Stimulated activated CD8-positive, alpha-beta memory T cell treated with anti-CD3 and anti-CD28 coated beads, Interleukin-7, amount 100 ng/mL, for 4 hours (primary cell): ENCODE data around the gene NTRK3.

ENCODE experiments used
- DNase-seq, 2 donors: peaks; one replicate each; pipeline ENCODE4 v3.0.0-alpha.2; 2020; ENCODE audit warnings: low read depth in 2 of 2

Gene NTRK3

GRCh38 chr15:88120026-88120425 lies 136.5 kb downstream of the NTRK3 start:
- no peak for DNase-seq

DNA sequence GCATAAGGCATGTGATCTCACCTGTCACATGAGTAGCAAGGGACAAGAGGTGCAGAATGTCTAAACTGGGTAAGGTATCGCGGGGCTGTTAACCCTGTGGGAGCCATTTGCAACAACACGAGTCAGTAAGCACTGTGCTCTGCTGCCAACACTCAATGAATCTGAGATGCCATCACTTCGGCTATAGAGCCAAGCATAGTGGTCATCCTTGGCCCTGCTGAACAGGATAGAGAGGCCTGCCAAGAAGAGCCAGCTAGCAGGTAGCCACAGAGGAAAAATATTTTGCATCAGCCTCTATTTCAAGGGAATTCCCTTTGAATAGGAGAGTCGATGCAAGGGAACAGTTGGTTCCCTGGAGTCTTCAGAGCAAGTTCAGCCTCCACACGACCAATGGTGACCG lies 137.8 kb downstream of the NTRK3 start:
- no peak for DNase-seq

DNA sequence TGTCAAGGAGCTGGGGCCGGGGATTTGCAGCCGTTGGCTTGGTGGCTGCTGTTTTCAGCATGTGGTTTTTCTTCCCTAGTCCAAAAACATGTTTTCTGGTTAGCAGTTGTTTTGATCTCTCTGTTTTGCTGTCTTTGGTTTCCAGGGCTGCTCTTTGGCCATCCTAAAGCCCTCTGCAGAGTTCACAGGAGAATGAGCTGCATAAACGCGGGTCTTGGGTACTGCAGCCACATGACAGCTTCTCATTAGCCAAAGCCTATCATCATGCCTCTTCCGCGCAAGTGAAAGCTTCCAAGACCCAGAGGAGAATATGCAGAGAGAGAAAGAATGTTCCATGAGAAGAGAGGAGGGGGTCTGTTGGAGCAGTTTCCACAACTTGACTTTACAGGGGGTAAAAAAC lies 138.5 kb downstream of the NTRK3 start:
- no peak for DNase-seq

GRCh38 chr15:88115486-88116152 lies 140.9 kb downstream of the NTRK3 start:
- no peak for DNase-seq

DNA sequence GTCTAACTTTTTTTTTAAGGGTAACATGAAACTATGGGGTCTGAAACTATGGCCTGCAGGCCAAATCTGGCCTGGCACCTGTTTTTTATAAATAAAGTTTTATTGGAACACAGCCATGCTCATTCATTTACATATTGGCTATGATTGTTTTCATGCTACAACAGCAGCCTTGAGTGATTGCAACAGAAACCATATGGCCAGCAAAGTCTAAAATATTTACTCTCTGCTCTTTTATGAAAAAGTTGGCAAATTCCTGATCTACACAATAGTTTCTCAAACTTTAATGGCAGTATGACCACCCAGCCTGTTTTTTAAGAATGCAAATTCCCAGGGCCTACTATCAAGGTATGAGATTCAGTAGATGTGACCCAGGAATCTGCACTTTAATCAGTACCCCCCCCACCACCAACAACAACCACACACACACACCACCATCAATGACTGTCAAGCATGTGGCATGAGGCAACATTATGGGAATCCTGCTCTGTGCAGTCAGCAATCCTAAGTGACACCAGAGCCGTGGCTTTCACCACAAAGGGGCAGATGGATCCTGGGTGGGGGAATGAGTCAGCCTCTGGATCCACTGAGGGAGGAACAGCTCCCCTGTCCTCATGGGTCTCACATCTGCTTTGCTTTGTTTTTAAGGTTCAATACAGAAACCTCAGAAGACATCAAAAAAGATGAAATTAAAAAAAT lies 142.8 kb downstream of the NTRK3 start:
- no peak for DNase-seq

GRCh38 chr15:88108991-88109390 lies 147.5 kb downstream of the NTRK3 start:
- DNase-seq = no peak

DNA sequence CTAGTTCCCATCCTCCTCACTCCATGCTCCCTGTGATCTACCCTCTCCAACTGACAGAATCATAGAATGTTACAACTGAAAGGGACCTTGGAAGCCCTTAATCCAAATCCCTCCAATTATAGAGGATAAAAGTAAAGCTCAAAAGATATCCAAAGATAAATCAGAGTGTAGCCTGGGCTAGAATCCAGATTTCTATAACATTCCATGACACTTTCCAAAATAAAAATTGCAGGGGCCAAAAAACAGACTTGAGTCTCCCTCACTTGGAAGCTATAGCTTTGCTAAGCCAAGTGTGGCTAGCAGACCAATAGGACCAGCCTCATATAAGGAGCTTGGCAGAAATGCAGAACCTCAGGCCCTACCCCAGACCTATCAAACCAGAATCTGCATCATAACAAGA lies 148.1 kb downstream of the NTRK3 start:
- DNase-seq = no peak

DNA sequence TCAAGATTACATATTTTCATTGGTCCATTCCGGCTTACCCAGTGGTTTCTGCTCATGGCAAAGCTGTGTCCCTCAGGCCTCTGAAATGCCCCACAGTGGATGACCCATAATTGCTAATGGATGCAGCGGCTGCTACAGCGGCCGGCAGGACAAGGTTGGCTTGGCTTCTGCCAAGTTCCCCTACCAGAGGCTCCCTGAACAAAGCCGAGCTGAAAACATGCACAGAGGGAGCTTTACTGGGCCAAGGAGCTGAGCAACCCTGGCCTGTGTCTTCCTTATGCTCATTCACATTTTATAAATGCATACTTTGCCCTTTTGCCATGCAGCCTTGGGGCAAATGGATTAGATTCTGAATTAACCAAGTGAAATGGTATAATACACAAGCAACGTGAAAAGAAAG lies 150.5 kb downstream of the NTRK3 start:
- DNase-seq = no peak

- DNase-seq = no peak
Measured at GRCh38 chr15:88104357-88104756, 152.2 kb downstream of the NTRK3 start.

DNA sequence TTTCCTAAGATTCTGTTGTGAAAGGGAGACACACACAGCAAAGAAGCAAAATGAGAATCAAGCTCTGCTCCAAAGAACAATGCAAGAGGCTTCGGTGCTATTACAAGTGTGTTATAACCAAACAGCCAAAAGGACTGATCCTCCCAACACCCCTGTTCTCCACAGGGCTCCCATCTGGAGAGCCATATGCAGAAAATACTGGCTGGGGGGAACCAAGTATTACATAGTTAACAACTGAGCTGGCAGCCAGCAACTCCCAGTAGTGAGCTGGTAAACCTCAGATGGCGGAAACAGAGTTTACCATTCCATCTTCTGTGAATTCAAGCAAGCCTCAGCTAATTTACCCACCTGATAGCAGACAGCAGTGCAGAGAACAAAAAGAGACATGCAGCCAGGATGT lies 156.4 kb downstream of the NTRK3 start:
- DNase-seq = no peak

GRCh38 chr15:88098361-88098760 lies 158.2 kb downstream of the NTRK3 start:
- DNase-seq = no peak

GRCh38 chr15:88091444-88092016 lies 165.0 kb downstream of the NTRK3 start:
- DNase-seq = no peak

- no peak for DNase-seq
Measured at GRCh38 chr15:88090481-88091011, 166.0 kb downstream of the NTRK3 start.

GRCh38 chr15:88089731-88090130 lies 166.8 kb downstream of the NTRK3 start:
- no peak for DNase-seq

DNA sequence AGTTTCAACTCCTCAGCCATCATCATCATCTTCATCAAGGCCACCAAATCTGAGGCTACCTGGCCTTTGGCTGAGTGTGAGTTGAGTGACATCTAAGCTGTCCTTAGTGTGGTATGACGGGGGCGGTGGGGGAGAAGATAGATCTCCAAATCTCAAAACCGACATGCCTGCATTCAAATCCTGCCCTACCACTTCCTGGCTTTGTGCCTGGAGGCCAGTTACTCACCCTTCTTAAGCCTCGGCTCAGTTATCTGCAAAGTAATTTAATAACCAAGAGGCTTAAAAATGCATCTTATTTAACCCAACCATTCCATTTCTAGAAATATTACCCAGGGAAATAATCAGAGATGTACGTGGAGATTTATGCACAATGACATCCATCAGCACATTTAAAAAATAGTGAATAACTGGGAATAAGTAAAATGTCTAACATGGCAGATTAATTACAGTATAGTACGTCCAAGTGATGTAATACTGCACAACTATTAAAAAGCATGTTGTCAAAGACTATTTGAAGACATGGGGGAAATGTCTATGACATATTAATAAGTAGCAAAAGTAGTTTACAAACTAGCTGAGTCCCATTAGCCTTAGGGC lies 167.4 kb downstream of the NTRK3 start:
- no peak for DNase-seq

- DNase-seq = no peak
Measured at GRCh38 chr15:88083811-88084760, 172.5 kb downstream of the NTRK3 start.

DNA sequence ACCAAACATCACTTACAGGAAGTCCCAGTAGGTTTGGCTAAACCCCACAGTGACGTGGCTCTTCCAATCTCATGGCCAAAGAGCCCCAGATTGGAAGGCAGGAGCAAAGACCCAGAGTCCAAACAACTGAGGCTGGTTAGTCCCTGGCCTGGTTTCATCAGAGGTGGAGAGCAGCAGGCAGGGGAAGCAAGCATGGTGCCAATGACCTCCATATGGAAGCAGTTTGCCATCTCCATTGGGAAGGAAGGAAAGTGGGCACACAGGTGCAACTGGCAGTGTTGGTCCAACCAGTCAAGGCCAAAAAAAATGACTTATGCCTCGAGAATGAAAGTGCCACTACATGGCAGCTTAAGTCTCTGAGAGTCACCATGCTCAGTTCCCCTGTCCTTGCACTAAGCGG lies 175.9 kb downstream of the NTRK3 start:
- DNase-seq = no peak

DNA sequence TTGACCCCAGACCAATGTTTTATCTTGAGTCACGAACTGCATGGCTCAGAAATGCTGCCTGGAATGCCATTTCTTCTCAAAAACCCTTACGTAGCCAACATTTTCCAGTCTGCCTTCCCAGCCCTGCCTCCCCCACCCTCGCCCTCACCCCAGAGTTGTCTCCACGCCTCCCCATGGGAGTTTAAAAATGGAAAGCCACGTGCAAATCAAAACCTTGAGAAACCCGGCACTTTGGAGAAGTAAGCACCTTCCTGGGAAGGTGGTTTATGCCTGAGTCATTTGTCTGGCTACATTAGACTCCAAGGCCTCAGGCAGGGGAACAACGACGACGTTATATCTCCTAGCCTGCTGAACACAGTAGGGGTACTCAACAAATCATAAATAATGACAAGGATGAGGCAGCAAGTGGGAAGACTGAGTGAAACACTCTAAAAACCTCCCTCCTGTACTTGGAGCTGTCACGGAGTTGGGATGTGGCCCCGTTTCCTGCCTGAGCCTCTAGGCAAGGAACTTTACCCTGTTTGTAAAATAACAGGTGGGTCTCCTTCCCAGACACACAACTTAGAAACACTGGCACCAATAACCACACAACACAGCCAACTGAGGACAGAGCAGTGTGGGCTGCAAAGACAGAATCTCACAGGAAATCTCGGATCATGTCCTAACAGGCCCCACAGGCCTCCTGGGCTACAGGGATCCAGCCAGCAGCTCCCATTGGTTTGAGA lies 179.1 kb downstream of the NTRK3 start:
- DNase-seq = no peak

GRCh38 chr15:88076328-88076727 lies 180.2 kb downstream of the NTRK3 start:
- DNase-seq = no peak

GRCh38 chr15:88075102-88075501 lies 181.4 kb downstream of the NTRK3 start:
- no peak for DNase-seq

DNA sequence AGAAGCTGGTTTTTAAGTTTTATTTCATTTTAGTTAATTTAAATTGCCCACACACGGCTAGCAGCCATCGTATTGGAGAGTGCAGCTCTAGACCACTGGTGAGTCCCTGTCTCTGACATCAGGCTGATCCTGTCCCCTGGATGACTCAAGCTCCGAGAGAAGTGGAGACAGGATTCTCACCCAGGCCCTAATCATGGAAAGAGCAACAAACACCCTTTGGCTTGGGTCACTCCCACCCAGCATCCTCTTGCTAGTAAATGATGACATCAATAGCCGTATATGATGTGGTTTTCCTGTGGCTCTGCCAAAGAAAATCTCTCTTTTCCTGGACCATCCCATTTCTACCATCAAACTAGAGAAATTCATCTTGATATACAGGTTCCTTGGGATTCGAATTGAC lies 182.2 kb downstream of the NTRK3 start:
- no peak for DNase-seq
